Stimulated activated CD4-positive, alpha-beta T cell treated with anti-CD3 and anti-CD28 coated beads, Interleukin-12 subunit alpha, Interleukin-12 subunit beta, amount 100 ng/mL, for 48 hours (primary cell): ENCODE results near the gene ANTXR2.

Experiments
- DNase-seq, 3 donors: peaks; one replicate each; pipeline ENCODE4 v3.0.0-alpha.2; 2020; ENCODE audit warnings: low read depth in 2 of 3, low spot score in 1 of 3

The ANTXR2 gene

DNA sequence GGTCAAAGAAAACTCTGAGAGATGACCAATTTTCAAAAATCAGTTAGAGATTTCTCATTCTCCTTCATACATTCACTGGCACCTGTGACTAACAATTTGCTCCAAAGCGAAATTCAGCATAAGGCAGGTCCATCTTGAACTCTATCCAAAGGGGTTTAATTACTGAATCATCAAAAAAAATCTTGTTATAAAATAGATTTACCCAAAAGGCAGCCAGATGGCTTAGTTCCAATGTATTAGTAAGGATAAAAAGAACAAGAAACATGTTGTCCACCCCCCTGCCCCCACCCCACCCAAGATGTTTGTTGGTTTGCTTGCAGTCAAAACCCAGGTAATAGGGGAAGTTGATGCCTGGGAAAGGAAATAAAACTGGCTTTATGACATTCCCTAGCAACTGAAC is 200.3 kb downstream of the ANTXR2 start:
- no peak for DNase-seq

- no peak for DNase-seq
These were observed 201.1 kb downstream of the ANTXR2 start for GRCh38 chr4:79871961-79872360.

- DNase-seq = no peak
These were observed 203.3 kb downstream of the ANTXR2 start for GRCh38 chr4:79869597-79870237.

DNA sequence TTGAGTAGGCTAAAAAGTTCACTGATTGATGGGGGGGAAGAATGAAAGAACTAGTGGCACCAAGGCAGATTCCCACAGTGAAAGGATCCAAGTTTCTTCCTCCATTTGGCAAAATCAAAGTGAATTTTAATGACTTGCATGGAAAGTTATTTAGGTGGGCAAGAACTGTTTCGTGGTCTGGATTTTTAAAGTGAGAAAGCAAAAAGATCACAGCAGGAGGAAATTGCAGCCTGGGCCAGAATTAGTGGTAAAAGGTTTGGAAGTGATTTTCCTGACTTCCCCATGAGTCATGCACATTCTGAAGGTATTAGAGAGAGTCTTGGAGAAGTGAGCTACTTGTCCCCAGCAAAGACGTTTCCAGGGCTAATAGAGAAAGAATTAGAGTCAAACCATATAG is 207.8 kb downstream of the ANTXR2 start:
- no peak for DNase-seq

DNA sequence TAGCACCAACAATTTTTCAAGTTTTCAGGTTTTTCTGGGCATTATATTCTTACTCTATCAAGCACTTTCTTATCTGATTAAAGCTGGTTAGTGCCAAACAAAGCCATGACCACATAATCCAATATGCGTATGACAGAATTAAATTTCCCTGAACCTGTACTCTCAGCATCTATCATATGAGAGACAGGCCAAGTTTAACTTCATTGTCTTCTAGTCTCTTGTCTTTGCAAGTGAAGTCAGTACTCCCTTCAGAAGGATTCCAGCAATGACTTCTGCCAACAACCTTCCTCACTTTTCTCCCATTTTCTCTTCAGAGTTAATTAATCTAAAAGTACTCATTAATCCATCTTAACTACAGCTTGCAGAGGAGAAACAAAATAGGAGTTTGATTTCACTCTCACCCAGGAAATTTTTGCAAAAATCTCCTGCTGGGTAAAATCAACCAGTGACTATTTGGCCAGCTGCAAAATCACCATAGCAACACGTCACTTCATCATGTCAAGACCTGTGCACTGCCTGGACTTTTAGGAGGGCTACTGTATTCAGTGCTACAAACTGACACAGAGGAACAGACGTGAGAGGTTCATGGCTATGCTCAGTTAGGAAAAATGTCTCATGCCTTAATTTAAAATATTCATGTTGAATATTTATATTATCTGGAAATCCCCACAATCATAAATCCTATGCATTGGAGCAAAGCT is 208.4 kb downstream of the ANTXR2 start:
- no peak for DNase-seq

GRCh38 chr4:79863333-79863732 is 209.7 kb downstream of the ANTXR2 start:
- no peak for DNase-seq

DNA sequence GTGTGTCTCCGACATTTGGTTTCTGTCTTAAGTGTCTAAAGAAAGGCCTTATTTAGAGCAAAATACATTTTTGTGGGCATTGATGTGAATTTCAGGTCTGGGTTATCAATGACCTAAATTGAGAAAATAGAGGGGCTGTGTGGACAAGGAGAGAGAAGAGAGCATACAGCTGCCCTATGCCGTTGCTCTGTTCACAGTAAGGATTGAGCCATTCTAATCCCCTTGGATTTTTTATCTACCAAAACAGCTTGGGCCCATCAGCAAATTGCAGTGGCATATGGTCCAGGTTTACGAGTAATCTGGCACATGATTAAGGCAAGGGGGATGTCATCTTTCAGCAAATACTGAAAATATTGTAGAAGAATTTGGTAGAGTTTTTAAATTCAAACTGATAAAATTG is 210.2 kb downstream of the ANTXR2 start:
- no peak for DNase-seq

- no peak for DNase-seq
These were observed 215.2 kb downstream of the ANTXR2 start for GRCh38 chr4:79857811-79858210.

DNA sequence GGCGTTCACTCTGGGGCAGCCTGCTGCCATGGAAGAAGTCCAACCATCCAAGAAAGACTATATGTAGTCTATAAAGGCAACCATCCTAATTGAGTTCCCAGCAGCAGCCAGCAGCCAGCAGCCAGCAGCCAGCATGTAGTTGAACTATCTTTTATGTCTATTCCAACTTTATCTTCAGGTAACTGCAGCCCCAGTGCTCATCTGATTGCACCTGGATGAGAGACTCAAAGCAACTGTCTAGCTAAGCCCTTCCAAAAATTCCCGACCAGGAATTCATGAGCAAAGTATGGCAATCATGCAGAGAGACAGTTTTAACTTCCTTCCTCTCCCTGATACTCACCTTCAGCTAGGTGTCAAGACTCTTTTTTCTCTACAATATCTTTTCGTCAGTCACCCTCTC is 216.8 kb downstream of the ANTXR2 start:
- DNase-seq = no peak

DNA sequence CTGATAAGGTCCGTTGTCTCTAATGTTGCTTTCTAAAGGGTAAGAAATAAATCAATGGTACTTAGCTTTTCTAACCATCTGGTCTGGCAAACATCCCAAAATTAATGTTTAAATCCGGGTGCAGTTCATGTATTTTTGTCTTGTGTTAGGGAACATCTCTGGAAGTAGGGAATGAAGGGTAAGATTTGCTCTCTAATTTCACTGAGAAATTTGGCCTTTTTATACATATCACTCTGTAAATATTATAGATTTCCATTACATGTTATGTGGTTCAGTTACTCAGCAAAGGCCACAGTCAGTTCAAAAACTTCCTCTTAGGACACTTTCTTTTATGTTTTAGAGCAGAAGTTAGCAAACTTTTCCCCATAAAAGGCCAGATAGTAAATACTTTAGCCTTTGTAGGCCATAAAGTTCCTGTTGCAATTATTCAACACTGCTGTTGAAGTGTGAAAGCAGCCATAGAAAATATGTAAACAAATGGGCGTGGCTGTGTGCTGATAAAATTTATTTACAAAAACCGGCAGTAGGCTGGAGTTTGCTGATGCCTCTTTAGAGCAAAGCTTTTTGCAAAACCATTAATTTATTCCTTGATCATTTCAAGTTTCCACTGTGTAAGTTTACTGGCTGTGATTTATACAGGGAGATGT is 218.1 kb downstream of the ANTXR2 start:
- DNase-seq = no peak

DNA sequence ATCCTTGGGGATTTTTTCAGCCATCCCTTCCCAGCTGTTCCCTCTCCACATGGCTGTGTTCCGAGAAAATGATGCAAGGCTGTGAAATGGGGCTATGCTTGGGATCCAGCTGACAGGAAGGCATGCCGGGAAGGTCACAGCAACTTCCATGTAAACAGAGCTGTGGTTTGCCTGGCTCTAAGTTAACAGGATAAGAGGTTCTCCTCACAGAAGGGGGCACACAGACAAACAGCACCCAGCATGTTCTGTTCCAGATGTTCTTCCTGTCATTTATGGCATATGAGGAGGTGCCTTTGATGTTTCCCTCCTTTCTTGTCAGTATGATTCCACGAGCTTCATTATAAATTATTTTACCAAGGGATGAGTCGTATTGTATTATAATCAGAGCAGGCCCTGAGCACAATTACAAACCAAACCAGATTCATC is 220.7 kb downstream of the ANTXR2 start:
- DNase-seq = no peak

- DNase-seq = no peak
These were observed 221.3 kb downstream of the ANTXR2 start for GRCh38 chr4:79851625-79852304.
